AG10803 (cell line): ENCODE measurements around the gene RBMS3.
"Not testable (repeated sequence)": the region's sequence is repeated elsewhere in the genome, so short reads cannot be mapped to it uniquely, and the experiment has no call there.

Experiments used
- DNase-seq: peaks from one replicate; pipeline ENCODE4 v3.0.0; 2010; ENCODE audit warnings: low read depth
- H3K4me3 ChIP-seq: 2 replicates; pipeline ENCODE4 v1.5.1; 2011; ENCODE audit warnings: mild to moderate bottlenecking, low read length, control low read depth
- TF ChIP-seq, protein P1 (sequence below): conservative IDR thresholded peaks from 2 replicates; pipeline ENCODE4 v1.5.1; 2011; ENCODE audit warnings: mild to moderate bottlenecking, low read length, control low read depth, inconsistent platforms

The RBMS3 gene

GRCh38 chr3:29384640-29385039 lies 103.8 kb downstream of the RBMS3 start:
- TF ChIP-seq, protein P1, sequence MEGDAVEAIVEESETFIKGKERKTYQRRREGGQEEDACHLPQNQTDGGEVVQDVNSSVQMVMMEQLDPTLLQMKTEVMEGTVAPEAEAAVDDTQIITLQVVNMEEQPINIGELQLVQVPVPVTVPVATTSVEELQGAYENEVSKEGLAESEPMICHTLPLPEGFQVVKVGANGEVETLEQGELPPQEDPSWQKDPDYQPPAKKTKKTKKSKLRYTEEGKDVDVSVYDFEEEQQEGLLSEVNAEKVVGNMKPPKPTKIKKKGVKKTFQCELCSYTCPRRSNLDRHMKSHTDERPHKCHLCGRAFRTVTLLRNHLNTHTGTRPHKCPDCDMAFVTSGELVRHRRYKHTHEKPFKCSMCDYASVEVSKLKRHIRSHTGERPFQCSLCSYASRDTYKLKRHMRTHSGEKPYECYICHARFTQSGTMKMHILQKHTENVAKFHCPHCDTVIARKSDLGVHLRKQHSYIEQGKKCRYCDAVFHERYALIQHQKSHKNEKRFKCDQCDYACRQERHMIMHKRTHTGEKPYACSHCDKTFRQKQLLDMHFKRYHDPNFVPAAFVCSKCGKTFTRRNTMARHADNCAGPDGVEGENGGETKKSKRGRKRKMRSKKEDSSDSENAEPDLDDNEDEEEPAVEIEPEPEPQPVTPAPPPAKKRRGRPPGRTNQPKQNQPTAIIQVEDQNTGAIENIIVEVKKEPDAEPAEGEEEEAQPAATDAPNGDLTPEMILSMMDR, result no peak
- no peak overlapping the region for H3K4me3 ChIP-seq
- DNase-seq, result peak; percentile 88

GRCh38 chr3:29385046-29385830 lies 104.4 kb downstream of the RBMS3 start:
- DNase-seq, result peak; percentile 71
- TF ChIP-seq, protein P1, result no peak
- no peak overlapping the region for H3K4me3 ChIP-seq

- no peak for DNase-seq
- H3K4me3 ChIP-seq, result no peak overlapping the region
- TF ChIP-seq, protein P1, result no peak
These were observed 108.5 kb downstream of the RBMS3 start for GRCh38 chr3:29389362-29389761.

DNA sequence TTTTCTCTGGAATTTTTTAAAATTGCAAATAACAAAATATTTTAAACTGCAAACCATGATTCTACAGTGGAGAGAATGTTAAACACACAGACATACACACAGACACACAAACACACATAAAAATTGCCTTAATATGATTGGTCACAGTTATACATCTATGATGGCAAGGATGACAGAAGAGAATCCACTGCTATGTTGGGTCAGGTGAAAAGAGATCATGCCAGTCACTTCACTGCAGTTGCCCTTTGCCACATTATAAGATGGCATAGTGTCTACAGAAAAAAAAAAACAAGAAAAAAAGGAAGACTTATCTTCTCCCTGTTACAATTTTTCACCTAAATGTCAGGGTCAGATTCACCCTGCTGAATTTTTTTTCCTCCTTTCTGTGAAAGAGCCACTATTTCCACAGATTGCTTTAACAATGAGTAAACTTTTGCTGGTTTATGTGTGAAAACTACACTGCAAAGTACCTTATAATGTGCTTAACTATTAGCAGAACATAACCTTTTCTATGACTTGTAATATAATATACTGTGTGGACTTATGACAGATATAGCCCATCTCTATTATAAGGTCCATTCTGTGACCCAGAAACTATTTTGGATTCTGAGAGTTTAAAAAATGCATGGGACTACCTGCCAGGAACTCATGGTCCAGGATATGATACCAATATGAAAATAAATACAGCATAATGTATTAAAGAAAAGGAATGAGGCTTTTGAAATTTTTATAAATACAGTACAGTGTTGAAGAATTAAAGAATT lies 111.9 kb downstream of the RBMS3 start:
- no peak for DNase-seq
- no peak overlapping the region for H3K4me3 ChIP-seq
- TF ChIP-seq, protein P1, result no peak

DNA sequence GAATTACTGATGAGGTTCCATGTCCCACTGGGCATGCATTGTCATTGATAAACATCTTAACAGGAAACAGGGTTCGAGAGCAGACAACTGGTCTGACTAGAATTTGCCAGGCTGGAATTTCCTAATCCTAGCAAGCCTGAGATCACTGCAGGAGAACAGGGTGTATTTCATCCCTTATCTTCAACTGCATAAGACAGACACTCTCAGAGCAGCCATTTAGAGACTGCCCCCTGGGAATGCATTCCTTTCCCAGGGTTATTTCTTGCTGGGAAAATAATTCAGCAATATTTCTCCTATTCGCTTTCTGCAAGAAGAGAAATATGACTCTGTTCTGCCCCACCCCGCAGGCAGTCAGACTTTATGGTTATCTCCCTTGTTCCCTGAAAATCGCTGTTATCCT lies 113.1 kb downstream of the RBMS3 start:
- not testable (repeated sequence) for DNase-seq, H3K4me3 ChIP-seq

DNA sequence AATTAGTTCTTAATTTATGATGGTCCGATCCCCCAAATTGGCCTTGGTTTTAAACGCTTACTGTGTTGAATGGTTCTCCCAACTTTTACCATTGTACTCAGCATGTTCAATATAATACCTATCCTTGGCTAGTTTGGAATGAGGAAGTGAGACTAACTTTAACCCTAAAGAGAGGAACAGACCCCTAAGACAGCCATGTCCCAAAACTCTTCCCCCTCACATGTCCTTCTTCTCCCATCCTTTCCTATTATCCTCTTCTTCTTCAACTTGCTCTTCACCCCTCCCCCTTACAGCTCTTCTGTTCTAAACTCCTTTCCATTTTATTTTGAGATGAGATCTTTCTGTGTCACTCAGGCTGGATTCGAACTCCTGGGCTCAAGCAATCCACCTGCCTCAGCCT lies 116.5 kb downstream of the RBMS3 start:
- TF ChIP-seq, protein P1, result no peak
- no peak for DNase-seq
- no peak overlapping the region for H3K4me3 ChIP-seq

GRCh38 chr3:29398787-29399186 lies 117.9 kb downstream of the RBMS3 start:
- TF ChIP-seq, protein P1, result no peak
- H3K4me3 ChIP-seq, result no peak overlapping the region
- no peak for DNase-seq
